T-helper 9 cell (primary cell): Measurements from ENCODE around the gene BTBD2.
A peak's percentile ranks its signal among the peaks of the same experiment; 100 is the strongest.

Experiments
- DNase-seq: peaks from one replicate; pipeline ENCODE4 v3.0.0-alpha.2; 2020

BTBD2 gene

GRCh38 chr19:1981253-1981652, 34.3 kb downstream of the BTBD2 start:
- no peak for DNase-seq

GRCh38 chr19:1980809-1981181, 34.7 kb downstream of the BTBD2 start:
- DNase-seq: no peak

- no peak for DNase-seq
These were observed 35.3 kb downstream of the BTBD2 start for GRCh38 chr19:1980091-1980808.

GRCh38 chr19:1979642-1980041, 35.9 kb downstream of the BTBD2 start:
- DNase-seq: no peak

GRCh38 chr19:1979017-1979416, 36.5 kb downstream of the BTBD2 start:
- DNase-seq: no peak

GRCh38 chr19:1978346-1978894, 37.1 kb downstream of the BTBD2 start:
- DNase-seq: no peak

- DNase-seq: no peak
These were observed 38.4 kb downstream of the BTBD2 start for GRCh38 chr19:1977120-1977519.

- DNase-seq: no peak
These were observed 40.4 kb downstream of the BTBD2 start for GRCh38 chr19:1975162-1975480.

- no peak for DNase-seq
These were observed 40.9 kb downstream of the BTBD2 start for GRCh38 chr19:1974381-1975161.

GRCh38 chr19:1970806-1971502, 44.6 kb downstream of the BTBD2 start:
- DNase-seq: no peak

GRCh38 chr19:1970003-1970805, 45.3 kb downstream of the BTBD2 start:
- DNase-seq: no peak

GRCh38 chr19:1969176-1970002, 46.1 kb downstream of the BTBD2 start:
- DNase-seq: no peak

- no peak for DNase-seq
These were observed 47.0 kb downstream of the BTBD2 start for GRCh38 chr19:1968279-1969175.

GRCh38 chr19:1967087-1967608, 48.4 kb downstream of the BTBD2 start:
- DNase-seq: peak; percentile 20

- no peak for DNase-seq
These were observed 52.8 kb downstream of the BTBD2 start for GRCh38 chr19:1962674-1963073.

- no peak for DNase-seq
These were observed 54.3 kb downstream of the BTBD2 start for GRCh38 chr19:1961000-1961883.

- no peak for DNase-seq
These were observed 55.5 kb downstream of the BTBD2 start for GRCh38 chr19:1959928-1960589.

- no peak for DNase-seq
These were observed 57.8 kb downstream of the BTBD2 start for GRCh38 chr19:1957562-1958248.
